PFSK-1 (cell line): Measurements from ENCODE around the gene LOXL3.

Experiments
- FOXP2 ChIP-seq: optimal IDR thresholded peaks from 2 replicates; pipeline ENCODE3; 2011; ENCODE audit warnings: borderline replicate concordance, control low read depth, inconsistent platforms; ENCODE audit not compliant: insufficient read depth; ENCODE audit errors: extremely low read length, extremely low read depth
- POLR2AphosphoS5 ChIP-seq: IDR thresholded peaks from 2 replicates; pipeline ENCODE4 v1.6.1; 2012; ENCODE audit warnings: low read depth, mild to moderate bottlenecking, control low read depth, low read length, moderate library complexity
- SIN3A ChIP-seq: IDR thresholded peaks from 2 replicates; pipeline ENCODE4 v1.6.1; 2012; ENCODE audit warnings: mild to moderate bottlenecking, low read length, moderate library complexity, borderline replicate concordance; ENCODE audit not compliant: insufficient read depth
- TAF1 ChIP-seq: IDR thresholded peaks from 2 replicates; pipeline ENCODE4 v1.6.1; 2012; ENCODE audit warnings: low read length, control low read depth, borderline replicate concordance; ENCODE audit not compliant: insufficient read depth
- TF ChIP-seq, protein P1 (sequence below), 2 experiments: IDR thresholded peaks; 2 replicates each; pipeline versions ENCODE4 v1.6.1 to v1.8.0; 2011 to 2012; ENCODE audit warnings: low read depth in 2 of 2, low read length in 2 of 2, control low read depth in 1 of 2, inconsistent platforms in 1 of 2, mild to moderate bottlenecking in 1 of 2, moderate library complexity in 1 of 2; ENCODE audit not compliant: insufficient read depth in 1 of 2

LOXL3 gene

DNA sequence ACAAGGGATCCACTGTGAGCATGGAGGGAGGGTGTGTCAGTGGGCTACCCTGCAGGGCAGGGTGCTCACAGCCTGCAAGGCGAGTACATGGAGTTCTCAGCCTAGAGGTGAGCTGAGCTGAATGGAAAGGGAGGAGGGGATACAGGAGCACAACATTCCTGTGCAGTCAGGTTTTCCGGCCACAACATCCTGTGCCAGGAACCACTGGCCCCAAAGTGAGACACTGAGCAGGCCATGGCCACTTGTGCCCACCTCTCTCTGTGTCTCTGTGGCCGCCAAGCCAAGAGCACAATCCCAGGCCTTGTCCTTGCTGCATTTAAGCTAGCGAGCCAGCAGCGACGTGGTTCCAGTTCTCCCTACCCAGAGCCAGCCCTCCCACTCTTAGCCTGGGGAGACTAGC lies 6.8 kb upstream of the LOXL3 start:
- TF ChIP-seq SIN3A (no peak), FOXP2 (no peak), TAF1 (no peak), POLR2AphosphoS5 (no peak)
- TF ChIP-seq, protein P1, sequence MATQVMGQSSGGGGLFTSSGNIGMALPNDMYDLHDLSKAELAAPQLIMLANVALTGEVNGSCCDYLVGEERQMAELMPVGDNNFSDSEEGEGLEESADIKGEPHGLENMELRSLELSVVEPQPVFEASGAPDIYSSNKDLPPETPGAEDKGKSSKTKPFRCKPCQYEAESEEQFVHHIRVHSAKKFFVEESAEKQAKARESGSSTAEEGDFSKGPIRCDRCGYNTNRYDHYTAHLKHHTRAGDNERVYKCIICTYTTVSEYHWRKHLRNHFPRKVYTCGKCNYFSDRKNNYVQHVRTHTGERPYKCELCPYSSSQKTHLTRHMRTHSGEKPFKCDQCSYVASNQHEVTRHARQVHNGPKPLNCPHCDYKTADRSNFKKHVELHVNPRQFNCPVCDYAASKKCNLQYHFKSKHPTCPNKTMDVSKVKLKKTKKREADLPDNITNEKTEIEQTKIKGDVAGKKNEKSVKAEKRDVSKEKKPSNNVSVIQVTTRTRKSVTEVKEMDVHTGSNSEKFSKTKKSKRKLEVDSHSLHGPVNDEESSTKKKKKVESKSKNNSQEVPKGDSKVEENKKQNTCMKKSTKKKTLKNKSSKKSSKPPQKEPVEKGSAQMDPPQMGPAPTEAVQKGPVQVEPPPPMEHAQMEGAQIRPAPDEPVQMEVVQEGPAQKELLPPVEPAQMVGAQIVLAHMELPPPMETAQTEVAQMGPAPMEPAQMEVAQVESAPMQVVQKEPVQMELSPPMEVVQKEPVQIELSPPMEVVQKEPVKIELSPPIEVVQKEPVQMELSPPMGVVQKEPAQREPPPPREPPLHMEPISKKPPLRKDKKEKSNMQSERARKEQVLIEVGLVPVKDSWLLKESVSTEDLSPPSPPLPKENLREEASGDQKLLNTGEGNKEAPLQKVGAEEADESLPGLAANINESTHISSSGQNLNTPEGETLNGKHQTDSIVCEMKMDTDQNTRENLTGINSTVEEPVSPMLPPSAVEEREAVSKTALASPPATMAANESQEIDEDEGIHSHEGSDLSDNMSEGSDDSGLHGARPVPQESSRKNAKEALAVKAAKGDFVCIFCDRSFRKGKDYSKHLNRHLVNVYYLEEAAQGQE (IDR thresholded peaks at IDR 0.05; ENCODE audit: insufficient read depth in 1 of 2, low read depth in 2 of 2, low read length in 2 of 2) = no peak

GRCh38 chr2:74559912-74560311 lies 6.2 kb upstream of the LOXL3 start:
- TF ChIP-seq TAF1 (no peak), FOXP2 (no peak), SIN3A (no peak), POLR2AphosphoS5 (no peak)
- TF ChIP-seq, protein P1 (IDR thresholded peaks at IDR 0.05; ENCODE audit: insufficient read depth in 1 of 2, low read depth in 2 of 2, low read length in 2 of 2) = no peak

GRCh38 chr2:74558284-74559230 lies 4.8 kb upstream of the LOXL3 start:
- TF ChIP-seq, protein P1 (IDR thresholded peaks at IDR 0.05; ENCODE audit: insufficient read depth in 1 of 2, low read depth in 2 of 2, low read length in 2 of 2) = no peak
- TF ChIP-seq POLR2AphosphoS5 (no peak), FOXP2 (no peak), SIN3A (no peak), TAF1 (no peak)

DNA sequence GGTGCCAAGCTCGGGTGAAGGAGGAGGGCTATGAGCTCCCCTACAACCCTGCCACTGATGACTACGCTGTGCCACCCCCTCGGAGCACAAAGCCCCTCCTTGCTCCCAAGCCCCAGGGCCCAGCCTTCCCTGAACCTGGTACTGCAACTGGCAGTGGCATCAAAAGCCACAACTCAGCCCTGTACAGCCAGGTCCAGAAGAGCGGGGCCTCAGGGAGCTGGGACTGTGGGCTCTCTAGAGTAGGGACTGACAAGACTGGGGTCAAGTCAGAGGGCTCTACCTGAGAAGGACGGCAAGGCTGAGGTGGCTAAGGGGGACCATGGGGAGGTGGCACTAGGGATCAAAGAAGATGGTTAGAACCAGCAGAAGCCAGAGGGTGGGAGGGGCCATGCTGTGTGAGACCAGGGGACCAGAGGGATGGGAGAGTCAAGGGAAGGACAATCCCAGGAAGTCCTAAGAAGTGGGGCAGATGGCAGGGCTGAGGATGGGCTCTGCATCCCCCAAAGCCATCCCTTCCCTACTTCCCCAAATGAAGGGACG lies 3.2 kb upstream of the LOXL3 start:
- TF ChIP-seq POLR2AphosphoS5 (no peak), SIN3A (no peak), TAF1 (no peak), FOXP2 (no peak)
- TF ChIP-seq, protein P1 (IDR thresholded peaks at IDR 0.05; ENCODE audit: insufficient read depth in 1 of 2, low read depth in 2 of 2, low read length in 2 of 2) = no peak
